Measurements from ENCODE around the gene TMEM236. TPM values are rescaled to one million over a fixed set of nuclear protein-coding genes. Genes with fewer than 3 reads are reported as not detected.

TMEM236 gene
- total and polyA plus RNA-seq, 8 donors = 0.21 to 2.8 (median 0.50) TPM

- no peak for ATAC-seq
- Histone ChIP-seq H3K9me3 (no peaks in the 10 kb centered on the region), H3K27me3 (no peaks in the 10 kb centered on the region), H3K4me1 (no peaks in the 10 kb centered on the region), H3K27ac (no peak overlapping the region), H3K4me3 (no peak overlapping the region), H3K36me3 (no peaks in the 10 kb centered on the region)
- intact Hi-C loops (cut with DNase I) = loop anchor here in 1 of 2 donors (10.0 kb wide), 1 partner anchor 366 kb away; no protein-coding TSS in a partner anchor
- DNase-seq = no peak
- no peak for TF ChIP-seq CTCF (IDR thresholded peaks at IDR 0.05)
Measured at GRCh38 chr10:17848646-17849045, 96.6 kb downstream of the TMEM236 start.

Small RNAs within 50 kb of the gene (microRNA-seq; reads per million reads assigned to microRNA genes)
- gene MIR511 = 45.2 to 78.4 reads per million in 2 donors

Other genes with a start within 250 kb of the TMEM236 start
- gene HACD1, start 134.8 kb upstream of the TMEM236 start, total RNA-seq = 10 to 100 TPM; 45.1 to 47.0 TPM
- 10 to 100 TPM; 21.8 to 27.8 (median 24.3) TPM for gene HACD1, start 134.8 kb upstream of the TMEM236 start, polyA plus RNA-seq (ENCODE audit: insufficient read length in 6 of 6)
- 10 to 100 TPM; 36.4 to 42.3 TPM for gene STAM, start 108.0 kb upstream of the TMEM236 start, total RNA-seq
- 10 to 100 TPM; 33.4 to 40.4 (median 37.8) TPM for gene STAM, start 108.0 kb upstream of the TMEM236 start, polyA plus RNA-seq (ENCODE audit: insufficient read length in 6 of 6)
- gene MRC1, start 57.1 kb downstream of the TMEM236 start, total RNA-seq = 100 to 1,000 TPM; 215 to 301 TPM
- gene MRC1, start 57.1 kb downstream of the TMEM236 start, polyA plus RNA-seq (ENCODE audit: insufficient read length in 6 of 6) = 10 to 100 TPM; 17.6 to 27.1 (median 22.5) TPM
- gene SLC39A12, start 199.7 kb downstream of the TMEM236 start, total RNA-seq = under 1 TPM; 0.15 to 0.31 TPM
- under 1 TPM in 3 of 6 donors, not detected in 3; 0.07 to 0.13 (median 0.10) TPM for gene SLC39A12, start 199.7 kb downstream of the TMEM236 start, polyA plus RNA-seq (ENCODE audit: insufficient read length in 6 of 6)

All from left lung (tissue), 10 donors.